ENCODE results near the gene PIBF1.

Gene PIBF1

DNA sequence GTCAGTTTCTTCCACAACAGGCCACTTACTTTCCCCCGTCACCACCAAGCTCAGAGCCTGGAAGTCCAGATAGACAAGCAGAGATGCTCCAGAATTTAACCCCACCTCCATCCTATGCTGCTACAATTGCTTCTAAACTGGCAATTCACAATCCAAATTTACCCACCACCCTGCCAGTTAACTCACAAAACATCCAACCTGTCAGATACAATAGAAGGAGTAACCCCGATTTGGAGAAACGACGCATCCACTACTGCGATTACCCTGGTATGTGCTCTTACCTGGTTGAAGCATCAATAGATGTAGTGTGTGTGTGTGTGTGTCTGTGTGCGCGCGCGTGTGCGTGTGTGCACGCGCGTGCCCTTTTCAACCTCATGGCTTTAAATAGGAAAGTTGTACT is 280.5 kb downstream of the PIBF1 start:
- no peak for DNase-seq

DNA sequence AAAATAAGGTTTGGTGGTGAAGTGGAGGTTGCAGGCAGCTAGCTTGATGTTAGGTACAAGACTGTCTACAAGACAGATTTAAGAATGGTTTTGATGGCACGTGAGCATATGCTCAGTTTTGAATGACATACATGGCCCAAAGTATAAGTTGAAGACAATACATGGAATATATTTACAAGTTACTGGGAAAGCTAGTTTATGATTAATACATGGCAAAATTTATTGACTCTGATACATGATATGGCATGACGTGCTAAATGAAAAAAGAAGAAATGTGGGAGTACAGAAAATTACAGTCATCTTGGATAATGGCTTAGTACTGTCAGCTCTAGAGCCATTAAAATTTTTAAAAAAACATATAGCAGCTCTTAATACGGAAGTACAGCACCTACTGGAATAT is 281.2 kb downstream of the PIBF1 start:
- no peak for DNase-seq

DNA sequence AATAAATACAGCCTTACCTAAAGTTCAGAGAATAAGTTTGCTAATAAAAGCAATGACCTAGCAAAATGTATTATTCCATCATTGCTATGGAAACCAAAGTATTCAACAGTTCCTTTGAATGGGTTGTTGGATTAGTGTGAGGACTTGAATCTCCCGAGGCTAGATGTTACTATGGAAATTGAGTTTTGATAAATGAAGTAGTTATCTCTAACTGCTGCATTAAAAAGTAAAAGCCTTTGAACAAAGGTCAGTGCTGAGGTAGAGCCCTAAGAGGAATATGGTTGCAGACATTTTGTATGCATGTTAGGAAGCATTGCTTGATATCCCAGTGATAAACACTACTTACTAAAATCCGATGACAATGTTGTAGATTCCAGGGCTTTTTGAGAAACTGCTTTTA is 283.1 kb downstream of the PIBF1 start:
- no peak for DNase-seq

DNA sequence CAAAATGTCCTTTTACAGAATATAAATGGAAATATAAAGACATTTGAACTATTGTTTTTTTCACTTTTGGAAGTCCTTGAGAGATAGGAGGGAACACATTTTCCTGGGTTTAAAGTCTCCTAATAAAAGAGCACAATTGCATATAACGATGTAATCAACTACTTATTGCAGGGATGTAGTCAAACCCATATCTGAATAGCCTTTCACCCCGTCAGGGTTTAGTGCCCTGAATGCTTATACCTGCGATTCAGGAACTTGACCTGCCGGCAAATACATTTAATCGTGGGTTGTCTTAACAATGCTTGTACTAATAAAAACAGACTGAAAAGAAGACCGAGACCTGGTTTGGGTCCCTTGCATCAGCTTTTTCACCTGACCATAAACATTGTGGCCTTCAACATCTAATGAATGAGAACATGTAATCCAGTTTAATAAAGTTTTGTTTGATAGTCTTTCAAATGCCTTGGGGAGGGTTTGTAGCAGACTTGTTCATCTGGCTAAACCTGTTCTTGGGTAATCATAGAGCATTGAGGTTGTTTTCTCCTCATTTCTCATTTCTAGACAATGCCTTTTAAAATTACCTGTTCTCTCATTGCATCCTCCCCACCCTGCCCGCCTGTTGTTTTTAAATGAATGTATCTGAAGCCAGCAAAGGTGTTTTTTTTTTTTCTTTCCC is 283.9 kb downstream of the PIBF1 start:
- no peak for DNase-seq

All from activated naive CD4-positive, alpha-beta T cell (primary cell).